Measurements from ENCODE around the gene MARK2. TPM values are rescaled to one million over a fixed set of nuclear protein-coding genes. Genes with fewer than 3 reads are reported as not detected.

The MARK2 gene
- polyA plus RNA-seq, 1 donor (not counting 4 experiments of a cell fraction or from before 2014, with no cell fraction given), result 20.8 TPM

- TF ChIP-seq EZH2 (IDR thresholded peaks at IDR 0.05; ENCODE audit: low read length), result no peak
- TF ChIP-seq CTCF (optimal IDR thresholded peaks at IDR 0.05 in 1 of 3, IDR thresholded peaks at IDR 0.05 in 1 of 3, conservative IDR thresholded peaks at IDR 0.05 in 1 of 3; ENCODE audit: extremely low read depth in 1 of 3, insufficient read depth in 2 of 3, low read length in 3 of 3), result no peak
- Histone ChIP-seq H3K4me3 (ENCODE audit: control insufficient read depth in 2 of 3, extremely low read depth in 1 of 3, insufficient read depth in 2 of 3, low read depth in 1 of 3, low read length in 3 of 3) (no peak overlapping the region), H3K27ac (ENCODE audit: control insufficient read depth, insufficient read depth, low read length) (no peak overlapping the region), H3K27me3 (ENCODE audit: control insufficient read depth, extremely low read depth, insufficient read depth, low read length) (no peaks in the 10 kb centered on the region), H3K36me3 (ENCODE audit: control insufficient read depth in 2 of 2, extremely low read depth in 1 of 2, insufficient read depth in 2 of 2, low read length in 2 of 2) (peaks cover 9 to 14% of the 10 kb centered on the region in 2 experiments), H3K9me3 (ENCODE audit: control insufficient read depth, low read depth, low read length) (no peaks in the 10 kb centered on the region), H3K79me2 (ENCODE audit: control insufficient read depth, insufficient read depth, low read length) (peaks cover 30% of the 10 kb centered on the region), H2AFZ (ENCODE audit: control insufficient read depth, low read length) (no peak overlapping the region), H3K4me2 (ENCODE audit: control insufficient read depth, extremely low read depth, insufficient read depth, low read depth, low read length) (no peak overlapping the region), H3K9me1 (ENCODE audit: control insufficient read depth, extremely low read depth, insufficient read depth, low read length) (no peaks in the 10 kb centered on the region), H3K9ac (ENCODE audit: control insufficient read depth, extremely low read depth, insufficient read depth, low read length) (no peak overlapping the region), H3K4me1 (ENCODE audit: control insufficient read depth, extremely low read depth, insufficient read depth, low read length) (peaks cover 14% of the 10 kb centered on the region), H4K20me1 (ENCODE audit: control insufficient read depth, extremely low read depth, insufficient read depth, low read length) (no peaks in the 10 kb centered on the region)
- dilution Hi-C loops (cut with MboI; ENCODE audit: extremely low pct_ligation_motif_present, low sequenced_read_pairs), result no loop called here
- DNase-seq (ENCODE audit: low read depth, low spot score) (no peak), FAIRE-seq (no peak)
Observed at GRCh38 chr11:63816166-63816565, 22.7 kb upstream of the MARK2 start.

GRCh38 chr11:63816732-63817131 is 22.2 kb upstream of the MARK2 start:
- Histone ChIP-seq H3K36me3 (ENCODE audit: control insufficient read depth in 2 of 2, extremely low read depth in 1 of 2, insufficient read depth in 2 of 2, low read length in 2 of 2) (peaks cover 9 to 17% of the 10 kb centered on the region in 2 experiments), H3K27me3 (ENCODE audit: control insufficient read depth, extremely low read depth, insufficient read depth, low read length) (no peaks in the 10 kb centered on the region), H3K9me3 (ENCODE audit: control insufficient read depth, low read depth, low read length) (no peaks in the 10 kb centered on the region), H3K4me2 (ENCODE audit: control insufficient read depth, extremely low read depth, insufficient read depth, low read depth, low read length) (no peak overlapping the region), H2AFZ (ENCODE audit: control insufficient read depth, low read length) (no peak overlapping the region), H3K4me3 (ENCODE audit: control insufficient read depth in 2 of 3, extremely low read depth in 1 of 3, insufficient read depth in 2 of 3, low read depth in 1 of 3, low read length in 3 of 3) (no peak overlapping the region), H3K9ac (ENCODE audit: control insufficient read depth, extremely low read depth, insufficient read depth, low read length) (no peak overlapping the region), H3K4me1 (ENCODE audit: control insufficient read depth, extremely low read depth, insufficient read depth, low read length) (peaks cover 18% of the 10 kb centered on the region), H4K20me1 (ENCODE audit: control insufficient read depth, extremely low read depth, insufficient read depth, low read length) (no peaks in the 10 kb centered on the region), H3K27ac (ENCODE audit: control insufficient read depth, insufficient read depth, low read length) (no peak overlapping the region), H3K9me1 (ENCODE audit: control insufficient read depth, extremely low read depth, insufficient read depth, low read length) (no peaks in the 10 kb centered on the region), H3K79me2 (ENCODE audit: control insufficient read depth, insufficient read depth, low read length) (peaks cover 30% of the 10 kb centered on the region)
- DNase-seq (ENCODE audit: low read depth, low spot score), result no peak
- dilution Hi-C loops (cut with MboI; ENCODE audit: extremely low pct_ligation_motif_present, low sequenced_read_pairs), result no loop called here
- TF ChIP-seq EZH2 (IDR thresholded peaks at IDR 0.05; ENCODE audit: low read length), result no peak
- FAIRE-seq, result no peak

Data from keratinocyte (primary cell).